Measurements from ENCODE around the gene DMBT1.

Gene DMBT1

DNA sequence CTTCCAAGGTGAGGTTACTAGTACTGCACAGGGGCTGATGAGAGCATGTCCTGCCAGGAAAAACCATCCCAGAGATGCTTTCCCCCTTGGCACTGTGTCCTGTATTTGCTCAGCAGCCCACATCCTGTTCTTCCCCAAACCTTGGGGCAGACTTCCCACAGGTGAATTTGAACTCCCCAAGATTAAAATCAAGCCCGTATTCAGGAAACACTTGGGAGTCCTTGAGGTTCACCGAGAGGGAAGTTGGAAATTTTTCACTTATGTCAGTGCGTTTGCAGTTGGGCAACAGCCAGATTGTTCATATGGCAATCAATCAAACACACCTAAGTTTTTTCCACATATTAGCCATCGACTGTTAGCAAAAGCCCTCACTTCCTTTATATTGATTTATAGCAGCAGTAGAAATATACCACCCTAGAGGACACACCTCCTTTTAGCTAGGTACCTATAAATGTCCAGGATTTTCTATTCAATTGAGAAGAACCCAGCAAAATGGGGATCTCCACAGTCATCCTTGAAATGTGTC lies at the start of gene DMBT1:
TSS of gene DMBT1 (plus strand) at position 476 of the 526 bp plus-strand sequence. CDS start at position 493, 17 bp downstream.
- no peak for DNase-seq

DNA sequence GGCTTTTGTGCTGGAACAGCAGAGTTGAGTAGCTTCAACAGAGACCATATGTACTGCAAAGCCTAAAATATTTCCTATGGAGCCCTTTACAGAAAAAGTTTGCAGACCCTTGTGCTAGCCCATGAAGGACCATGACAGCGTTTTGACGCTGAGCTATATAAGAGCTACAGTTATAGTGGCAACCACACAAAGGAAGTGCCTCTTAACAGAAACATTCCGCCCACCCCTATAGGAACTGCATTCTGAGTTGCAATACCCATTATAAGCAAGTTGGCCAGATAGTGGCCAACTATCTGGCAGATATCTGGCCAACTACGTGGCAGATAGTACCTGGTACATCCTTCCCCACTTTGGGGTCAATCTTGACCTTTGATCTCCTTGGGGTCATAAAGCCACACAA lies 47.5 kb upstream of the DMBT1 start:
- no peak for DNase-seq

GRCh38 chr10:122514045-122514840 lies 46.3 kb upstream of the DMBT1 start:
- DNase-seq: no peak

DNA sequence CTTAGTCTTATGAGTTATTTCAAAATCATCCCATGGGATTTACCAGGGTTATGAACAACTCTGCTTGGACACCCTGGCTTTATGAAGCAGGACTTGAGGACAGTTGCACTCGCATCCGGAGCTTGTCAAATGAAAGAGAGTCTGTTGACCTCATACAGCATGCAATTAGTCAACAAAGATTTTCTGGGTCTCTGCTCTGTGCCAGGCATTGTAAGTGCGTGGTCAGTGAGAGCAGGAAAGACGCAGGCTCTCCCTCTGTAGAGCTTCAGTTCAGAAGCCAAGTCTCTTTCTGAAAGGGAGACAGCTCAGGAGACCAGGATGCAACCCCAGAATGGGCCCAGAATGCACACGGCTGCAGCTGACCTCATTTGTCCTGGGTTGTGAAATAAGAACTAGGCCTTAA lies 45.5 kb upstream of the DMBT1 start:
- no peak for DNase-seq

GRCh38 chr10:122515588-122516231 lies 44.8 kb upstream of the DMBT1 start:
- DNase-seq: peak; percentile 58

DNA sequence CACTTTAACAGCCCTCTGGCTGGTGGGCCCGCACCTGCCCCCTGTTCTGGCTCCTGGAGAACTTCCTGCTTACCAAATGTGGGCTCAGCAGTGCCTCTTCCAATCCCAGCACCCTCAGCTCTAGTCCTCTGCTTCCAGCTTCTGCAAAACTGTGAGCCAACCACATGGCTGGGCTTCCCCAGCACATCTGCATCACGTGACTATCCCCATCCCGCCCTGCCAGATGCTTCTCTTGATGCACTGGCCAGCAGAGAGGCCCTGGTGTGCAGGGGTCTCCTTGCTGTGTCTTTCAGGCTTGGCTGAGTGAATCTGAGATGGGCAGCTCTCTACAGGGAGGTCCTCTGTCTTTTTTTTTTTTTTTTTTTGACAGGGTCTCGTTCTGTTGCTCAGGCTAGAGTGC lies 43.8 kb upstream of the DMBT1 start:
- DNase-seq: no peak

GRCh38 chr10:122519144-122519543 lies 41.4 kb upstream of the DMBT1 start:
- DNase-seq: no peak

DNA sequence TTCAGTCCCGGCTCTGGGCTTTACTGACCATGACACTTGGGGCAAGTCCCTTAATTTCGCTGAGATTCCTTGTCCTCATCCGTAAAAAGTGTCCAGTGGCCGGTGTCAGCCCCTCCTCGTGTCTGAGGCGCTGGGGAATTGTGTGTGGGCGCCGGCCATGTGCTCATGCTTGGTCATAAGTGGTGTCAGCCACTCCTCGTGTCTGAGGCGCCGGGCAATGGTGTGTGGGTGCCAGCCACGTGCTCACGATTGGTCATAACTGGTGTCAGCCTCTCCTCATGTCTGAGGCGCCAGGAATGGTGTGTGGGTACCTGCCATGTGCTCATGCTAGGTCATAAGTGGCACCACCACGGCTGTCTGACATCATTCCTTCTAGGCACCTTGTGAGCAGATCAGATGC lies 40.7 kb upstream of the DMBT1 start:
- DNase-seq: no peak

DNA sequence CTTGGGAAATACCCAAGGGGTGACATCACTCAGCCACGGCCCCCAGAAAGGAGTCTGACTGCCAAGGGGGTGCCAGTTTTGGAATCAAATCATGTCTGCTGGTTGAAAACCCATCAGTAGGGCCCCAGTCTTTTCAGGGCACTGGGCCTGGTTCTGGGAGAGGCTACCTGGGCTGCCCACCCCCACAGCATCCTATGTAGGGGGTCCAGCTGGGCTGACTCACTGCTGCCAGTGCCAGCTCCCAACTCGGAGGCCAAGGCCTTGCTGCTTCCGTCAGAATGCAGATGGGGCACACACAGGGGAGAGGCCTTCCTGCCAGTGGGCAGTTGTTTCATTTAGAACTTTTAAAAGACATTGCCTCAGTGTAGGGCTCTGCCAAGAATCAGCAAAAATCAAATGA lies 39.5 kb upstream of the DMBT1 start:
- no peak for DNase-seq

- no peak for DNase-seq
Observed at GRCh38 chr10:122524811-122525210, 35.7 kb upstream of the DMBT1 start.

DNA sequence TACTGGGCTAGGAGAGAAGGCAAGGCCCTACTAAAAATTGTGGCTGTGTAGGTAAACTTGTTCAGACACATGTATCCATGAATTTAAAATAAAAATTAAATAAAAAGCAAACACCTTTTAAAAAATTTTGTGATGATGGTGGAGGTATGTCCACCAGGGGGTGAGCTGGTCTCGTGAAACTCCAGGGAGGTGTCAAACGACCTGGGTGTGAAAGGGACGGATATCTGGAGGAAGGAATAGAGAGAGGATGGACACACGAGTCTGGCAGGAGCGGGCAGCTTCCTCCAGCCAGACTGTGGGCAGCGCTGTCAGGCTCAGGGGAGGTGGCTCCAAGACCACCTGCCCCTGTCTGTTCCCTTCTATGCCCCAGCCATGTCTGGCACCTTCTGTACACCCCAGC lies 34.8 kb upstream of the DMBT1 start:
- DNase-seq: no peak

GRCh38 chr10:122526892-122527291 lies 33.7 kb upstream of the DMBT1 start:
- DNase-seq: no peak

DNA sequence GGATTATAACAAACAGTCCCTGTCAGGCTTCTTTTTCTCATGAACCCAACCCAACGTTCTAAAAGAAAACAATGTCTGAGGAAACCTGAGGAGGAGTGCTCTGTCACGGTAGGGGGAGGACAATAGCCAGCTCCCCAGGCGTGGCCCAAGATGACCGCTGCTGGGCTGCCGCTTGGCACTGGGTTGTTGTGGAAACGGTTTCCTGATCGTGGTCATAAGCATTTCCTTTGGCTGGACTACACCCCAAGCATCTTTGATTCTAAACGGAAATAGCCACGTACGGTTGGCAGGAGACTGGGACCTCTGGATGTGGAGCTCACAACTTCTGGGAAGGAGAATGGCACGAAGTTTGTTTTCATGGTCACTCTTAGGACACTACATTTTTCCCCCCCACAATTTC lies 30.4 kb upstream of the DMBT1 start:
- DNase-seq: no peak

DNA sequence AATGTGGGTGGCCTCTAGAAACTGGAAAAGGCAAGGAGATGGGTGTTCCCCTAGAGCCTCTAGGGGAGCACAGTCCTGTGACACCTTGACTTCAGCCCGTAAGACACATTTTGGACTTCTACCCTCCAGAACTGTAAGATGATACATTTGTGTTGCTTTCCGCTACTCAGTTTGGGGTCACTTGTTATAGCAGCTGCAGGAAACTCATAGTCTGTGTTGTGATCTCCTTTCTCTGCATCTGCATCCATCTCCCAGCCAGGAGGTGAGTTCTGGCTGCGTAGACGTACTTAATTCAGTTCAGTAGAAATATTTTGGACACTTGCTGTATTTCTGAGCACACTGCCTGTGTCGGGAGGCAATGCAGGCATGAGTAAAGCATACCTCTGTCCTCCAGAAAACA lies 29.3 kb upstream of the DMBT1 start:
- DNase-seq: no peak

DNA sequence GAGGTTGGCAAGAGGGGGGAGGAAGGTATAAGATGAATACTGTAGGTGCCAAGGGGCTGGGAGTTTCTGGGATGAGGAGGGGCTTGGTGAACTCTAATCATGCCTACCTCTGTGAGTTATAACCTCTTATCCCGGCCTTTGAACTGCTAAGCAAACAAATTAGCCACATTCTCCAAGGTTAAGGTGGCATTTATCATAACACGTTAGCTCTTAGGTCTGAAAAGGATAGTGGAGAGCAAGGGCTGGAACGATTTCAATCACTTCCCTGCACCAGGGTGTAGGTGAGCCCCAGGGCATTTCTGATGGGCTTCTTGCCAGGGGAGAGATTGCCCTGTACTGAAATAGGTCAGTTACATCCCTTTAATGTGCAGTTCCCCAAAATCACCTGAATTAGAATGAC lies 28.6 kb upstream of the DMBT1 start:
- no peak for DNase-seq

DNA sequence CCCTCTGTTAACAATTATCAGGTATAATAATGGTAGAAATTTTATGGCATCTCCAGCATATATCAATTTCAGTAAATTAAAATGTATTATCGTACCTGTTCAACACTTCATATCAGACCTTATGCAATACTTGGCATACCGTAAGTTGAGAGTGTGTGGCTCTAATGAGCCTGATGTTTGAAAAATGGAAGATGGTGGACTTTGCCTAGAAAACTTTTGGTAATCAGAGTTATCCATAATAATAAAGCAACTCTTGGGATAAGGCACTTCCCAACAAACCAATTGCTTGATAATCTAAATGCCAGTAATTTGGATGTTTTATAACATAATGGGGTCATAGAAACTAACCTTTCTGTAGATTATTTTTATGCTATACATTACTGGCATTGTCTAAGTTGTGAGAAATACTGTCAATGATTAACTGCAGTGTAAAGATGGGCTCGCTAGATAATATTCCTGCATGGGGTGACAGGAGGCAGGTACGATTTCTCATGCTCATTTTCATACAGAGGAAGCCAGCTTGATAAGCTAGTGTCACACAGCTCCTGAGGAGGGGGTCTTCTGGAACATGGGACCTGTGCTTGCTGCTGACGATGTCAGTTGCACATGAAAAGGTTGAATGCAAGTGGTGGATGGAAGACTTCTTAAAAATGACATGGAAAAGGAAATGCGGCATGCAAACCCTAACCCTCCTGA lies 27.8 kb upstream of the DMBT1 start:
- no peak for DNase-seq

GRCh38 chr10:122537545-122537944 lies 23.0 kb upstream of the DMBT1 start:
- DNase-seq: peak; percentile 18

- peak; percentile 46 for DNase-seq
Observed at GRCh38 chr10:122541541-122542002, 19.0 kb upstream of the DMBT1 start.

DNA sequence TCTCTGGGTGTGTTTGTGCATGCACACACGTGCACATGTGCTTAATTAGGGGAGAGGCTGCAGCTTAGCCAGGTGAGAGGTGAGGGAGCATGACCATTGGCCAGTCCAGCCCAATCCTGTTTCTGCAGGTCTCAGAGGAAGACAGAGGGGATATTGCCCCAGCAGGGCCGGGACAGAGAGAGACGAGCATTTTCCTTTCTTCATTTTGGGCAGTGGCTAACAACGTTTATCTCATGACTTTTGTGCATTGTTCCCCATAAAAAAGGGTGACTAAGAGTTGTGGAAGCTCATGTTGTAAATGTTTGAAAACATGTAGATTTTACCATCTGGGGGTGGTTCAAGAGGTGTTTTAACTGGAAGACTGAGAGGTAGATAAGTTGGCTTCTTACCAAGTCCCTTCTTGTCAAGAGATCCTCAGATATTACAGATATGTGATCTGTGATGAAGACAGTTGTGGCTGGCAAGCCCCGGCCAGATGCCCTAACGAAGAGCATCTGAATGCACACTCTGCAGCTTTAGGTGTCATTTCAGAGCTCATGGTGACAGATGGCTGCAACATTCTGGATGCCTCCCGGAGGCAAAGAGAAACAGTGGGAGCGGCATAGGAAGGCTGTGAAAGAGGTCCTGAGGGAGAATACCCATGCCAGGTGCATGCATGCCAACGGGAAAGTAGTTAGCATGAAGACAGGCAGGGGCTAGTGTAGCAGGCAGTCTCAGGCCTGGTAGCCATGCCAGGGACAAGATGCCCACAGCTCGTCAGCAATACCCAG lies 16.7 kb upstream of the DMBT1 start:
- no peak for DNase-seq

DNA sequence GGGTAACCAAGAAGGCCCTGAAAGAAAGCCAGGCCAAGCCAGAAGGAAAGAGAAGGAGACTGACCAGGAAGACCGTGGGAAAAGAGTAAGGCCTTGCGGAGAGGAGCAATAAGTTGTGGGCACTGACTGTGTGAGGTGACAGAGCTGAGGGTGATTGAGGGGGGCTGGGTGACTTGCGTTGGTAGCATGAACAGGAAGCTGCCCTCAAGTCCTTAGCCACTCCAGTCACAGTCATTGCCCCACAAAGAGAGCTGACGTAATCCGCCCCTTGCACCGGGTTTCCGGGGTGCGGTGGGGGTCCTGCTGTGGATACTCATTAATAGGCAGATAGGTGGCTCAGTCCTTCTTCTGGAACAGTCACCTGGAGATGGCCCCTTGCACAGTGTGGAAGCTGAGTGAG lies 16.1 kb upstream of the DMBT1 start:
- DNase-seq: no peak

GRCh38 chr10:122546242-122546641 lies 14.3 kb upstream of the DMBT1 start:
- no peak for DNase-seq

DNA sequence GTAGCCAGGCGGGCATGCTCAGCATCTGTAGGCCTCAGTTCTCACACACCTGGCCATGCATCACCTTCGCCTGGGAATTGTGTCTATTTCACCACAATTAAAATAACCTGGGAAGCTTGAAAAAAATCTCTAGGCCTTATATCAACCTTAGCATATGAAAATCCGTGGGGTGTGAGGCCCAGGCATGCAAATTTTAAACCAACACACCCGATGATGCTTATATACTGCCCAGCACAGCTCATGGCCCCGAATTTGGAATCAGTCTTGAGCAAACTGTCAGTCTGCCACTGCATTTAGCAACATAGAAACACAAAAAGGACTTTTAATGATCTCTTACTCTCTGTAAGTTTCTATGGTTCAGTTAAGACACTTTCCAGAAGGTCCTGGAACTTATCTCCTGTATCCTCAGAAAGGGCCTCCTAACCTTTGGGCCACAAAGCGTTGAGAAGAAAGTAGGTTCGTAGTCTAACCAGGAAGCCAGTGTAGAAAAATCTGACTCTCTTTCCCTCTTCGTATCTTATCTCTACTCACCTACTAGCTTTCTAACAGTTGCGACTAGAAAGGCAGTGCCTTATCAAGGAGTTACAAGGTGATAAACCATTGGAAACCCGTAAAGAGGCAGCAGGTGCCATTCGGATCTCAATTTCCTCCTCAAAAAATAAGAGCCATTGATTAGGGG lies 12.0 kb upstream of the DMBT1 start:
- no peak for DNase-seq

Measured in activated CD4-positive, alpha-beta T cell treated with anti-CD3 and anti-CD28 coated beads, Interleukin-2, amount 50 U/mL, for 16 hours (primary cell).